IgD-negative memory B cell (primary cell): Measurements from ENCODE around the gene KIRREL3. TPM values are rescaled to one million over a fixed set of nuclear protein-coding genes. Genes with fewer than 3 reads are reported as not detected.

Experiments used
- H3K27ac Mint-ChIP-seq, 3 donors: one replicate each; pipeline ENCODE4 v1.8.0; 2020 to 2022; ENCODE audit warnings: mild to moderate bottlenecking in 3 of 3, mixed read lengths in 3 of 3, moderate library complexity in 1 of 3
- H3K27me3 Mint-ChIP-seq: one replicate; pipeline ENCODE4 v1.8.0; 2021; ENCODE audit warnings: mixed read lengths
- H3K36me3 Mint-ChIP-seq: one replicate; pipeline ENCODE4 v1.8.0; 2020; ENCODE audit warnings: mild to moderate bottlenecking, mixed read lengths
- H3K4me1 Mint-ChIP-seq, 3 donors: one replicate each; pipeline ENCODE4 v1.8.0; 2020 to 2022; ENCODE audit warnings: mixed read lengths in 3 of 3, mild to moderate bottlenecking in 1 of 3
- H3K4me3 Mint-ChIP-seq, 4 donors: one replicate each; pipeline ENCODE4 v1.8.0; 2020 to 2022; ENCODE audit warnings: mild to moderate bottlenecking in 4 of 4, mixed read lengths in 4 of 4, moderate library complexity in 3 of 4
- H3K9me3 Mint-ChIP-seq, 3 donors: one replicate each; pipeline ENCODE4 v1.8.0; 2020 to 2021; ENCODE audit warnings: mixed read lengths in 3 of 3, mild to moderate bottlenecking in 1 of 3
- polyA plus RNA-seq: library from polyadenylated mRNA; unstranded; fragments of 300-500 nt; fragmentation: Illumina TruSeq; gene quantifications from one replicate; pipeline ENCODE4 v1.2.3, GENCODE V29; 2021

KIRREL3 gene
- polyA plus RNA-seq, 1 donor from 2014 or later: not detected

- peak overlapping the region in 1 of 3 donors; percentile 42 for H3K27ac Mint-ChIP-seq
- peaks cover 2% of the 10 kb centered on the region for H3K27me3 Mint-ChIP-seq
- no peaks in the 10 kb centered on the region for H3K36me3 Mint-ChIP-seq
- no peak overlapping the region for H3K4me3 Mint-ChIP-seq
- H3K9me3 Mint-ChIP-seq: no peaks in the 10 kb centered on the region
- H3K4me1 Mint-ChIP-seq: no peaks in the 10 kb centered on the region
Measured at GRCh38 chr11:126547691-126548090, 452.9 kb downstream of the KIRREL3 start.

- Mint-ChIP-seq H3K27me3 (peaks cover 2% of the 10 kb centered on the region), H3K9me3 (no peaks in the 10 kb centered on the region), H3K4me3 (no peak overlapping the region), H3K4me1 (no peaks in the 10 kb centered on the region), H3K36me3 (no peaks in the 10 kb centered on the region), H3K27ac (no peak overlapping the region)
Measured at GRCh38 chr11:126547161-126547560, 453.4 kb downstream of the KIRREL3 start.

- Mint-ChIP-seq H3K9me3 (no peaks in the 10 kb centered on the region), H3K36me3 (no peaks in the 10 kb centered on the region), H3K27ac (no peak overlapping the region)
Measured at GRCh38 chr11:126546694-126547093, 453.9 kb downstream of the KIRREL3 start.

GRCh38 chr11:126546191-126546590 lies 454.4 kb downstream of the KIRREL3 start:
- H3K36me3 Mint-ChIP-seq: no peaks in the 10 kb centered on the region
- H3K9me3 Mint-ChIP-seq: no peaks in the 10 kb centered on the region
- no peak overlapping the region for H3K27ac Mint-ChIP-seq
- H3K4me1 Mint-ChIP-seq: no peaks in the 10 kb centered on the region
- no peak overlapping the region for H3K4me3 Mint-ChIP-seq
- H3K27me3 Mint-ChIP-seq: peaks cover 4% of the 10 kb centered on the region

More at GRCh38 chr11:126546694-126547093, 453.9 kb downstream of the KIRREL3 start:
- no peaks in the 10 kb centered on the region for H3K4me1 Mint-ChIP-seq
- no peak overlapping the region for H3K4me3 Mint-ChIP-seq
- H3K27me3 Mint-ChIP-seq: peaks cover 4% of the 10 kb centered on the region

- Mint-ChIP-seq H3K9me3 (no peaks in the 10 kb centered on the region), H3K27ac (no peak overlapping the region), H3K4me1 (no peaks in the 10 kb centered on the region), H3K36me3 (no peaks in the 10 kb centered on the region), H3K4me3 (no peak overlapping the region), H3K27me3 (peaks cover 4% of the 10 kb centered on the region)
Measured at GRCh38 chr11:126545057-126545555, 455.5 kb downstream of the KIRREL3 start.

GRCh38 chr11:126544108-126545056 lies 456.2 kb downstream of the KIRREL3 start:
- no peak overlapping the region for H3K27ac Mint-ChIP-seq
- peaks cover 4% of the 10 kb centered on the region for H3K27me3 Mint-ChIP-seq

GRCh38 chr11:126543691-126544090 lies 456.9 kb downstream of the KIRREL3 start:
- no peak overlapping the region for H3K27ac Mint-ChIP-seq
- no peaks in the 10 kb centered on the region for H3K9me3 Mint-ChIP-seq
- H3K4me3 Mint-ChIP-seq: no peak overlapping the region
- peaks cover 4% of the 10 kb centered on the region for H3K27me3 Mint-ChIP-seq
- peaks cover 2% of the 10 kb centered on the region for H3K36me3 Mint-ChIP-seq
- peaks cover 0 to 2% (median 0%) of the 10 kb centered on the region in 3 donors for H3K4me1 Mint-ChIP-seq

More at GRCh38 chr11:126544108-126545056, 456.2 kb downstream of the KIRREL3 start:
- no peaks in the 10 kb centered on the region for H3K9me3 Mint-ChIP-seq
- H3K4me1 Mint-ChIP-seq: peaks cover 0 to 2% (median 0%) of the 10 kb centered on the region in 3 donors
- H3K36me3 Mint-ChIP-seq: no peaks in the 10 kb centered on the region
- no peak overlapping the region for H3K4me3 Mint-ChIP-seq

GRCh38 chr11:126542334-126543015 lies 458.1 kb downstream of the KIRREL3 start:
- Mint-ChIP-seq H3K9me3 (no peaks in the 10 kb centered on the region), H3K27ac (no peak overlapping the region), H3K36me3 (peaks cover 2% of the 10 kb centered on the region), H3K27me3 (peaks cover 2% of the 10 kb centered on the region), H3K4me1 (peaks cover 0 to 2% (median 0%) of the 10 kb centered on the region in 3 donors), H3K4me3 (no peak overlapping the region)

- H3K36me3 Mint-ChIP-seq: peaks cover 2% of the 10 kb centered on the region
- H3K4me1 Mint-ChIP-seq: peaks cover 0 to 3% (median 0%) of the 10 kb centered on the region in 3 donors
- peaks cover 7% of the 10 kb centered on the region for H3K27me3 Mint-ChIP-seq
- H3K9me3 Mint-ChIP-seq: peaks cover 0 to 1% (median 0%) of the 10 kb centered on the region in 3 donors
- no peak overlapping the region for H3K27ac Mint-ChIP-seq
- H3K4me3 Mint-ChIP-seq: no peak overlapping the region
Measured at GRCh38 chr11:126538071-126538470, 462.5 kb downstream of the KIRREL3 start.

GRCh38 chr11:126537492-126537891 lies 463.1 kb downstream of the KIRREL3 start:
- H3K27ac Mint-ChIP-seq: no peak overlapping the region
- peaks cover 0 to 1% (median 0%) of the 10 kb centered on the region in 3 donors for H3K9me3 Mint-ChIP-seq
- H3K36me3 Mint-ChIP-seq: peaks cover 2% of the 10 kb centered on the region
- no peak overlapping the region for H3K4me3 Mint-ChIP-seq
- H3K4me1 Mint-ChIP-seq: peaks cover 0 to 3% (median 0%) of the 10 kb centered on the region in 3 donors
- peaks cover 7% of the 10 kb centered on the region for H3K27me3 Mint-ChIP-seq

- Mint-ChIP-seq H3K9me3 (peaks cover 0 to 3% (median 0%) of the 10 kb centered on the region in 3 donors), H3K4me1 (peaks cover 0 to 1% (median 0%) of the 10 kb centered on the region in 3 donors), H3K27me3 (peaks cover 5% of the 10 kb centered on the region), H3K27ac (no peak overlapping the region), H3K4me3 (no peak overlapping the region), H3K36me3 (peaks cover under 1% of the 10 kb centered on the region)
Measured at GRCh38 chr11:126534141-126534805, 466.3 kb downstream of the KIRREL3 start.

GRCh38 chr11:126533560-126533959 lies 467.0 kb downstream of the KIRREL3 start:
- Mint-ChIP-seq H3K27ac (no peak overlapping the region), H3K9me3 (peaks cover 0 to 3% (median 0%) of the 10 kb centered on the region in 3 donors), H3K27me3 (peaks cover 5% of the 10 kb centered on the region), H3K4me3 (no peak overlapping the region), H3K36me3 (no peaks in the 10 kb centered on the region), H3K4me1 (peaks cover 0 to 1% (median 0%) of the 10 kb centered on the region in 3 donors)

GRCh38 chr11:126530416-126530815 lies 470.2 kb downstream of the KIRREL3 start:
- Mint-ChIP-seq H3K27ac (no peak overlapping the region), H3K27me3 (peaks cover 7% of the 10 kb centered on the region), H3K9me3 (peaks cover 0 to 3% (median 0%) of the 10 kb centered on the region in 3 donors), H3K4me1 (no peaks in the 10 kb centered on the region), H3K4me3 (no peak overlapping the region), H3K36me3 (no peaks in the 10 kb centered on the region)

- H3K27me3 Mint-ChIP-seq: peaks cover 4% of the 10 kb centered on the region
- no peak overlapping the region for H3K27ac Mint-ChIP-seq
- H3K4me1 Mint-ChIP-seq: no peaks in the 10 kb centered on the region
- H3K9me3 Mint-ChIP-seq: peaks cover 0 to 3% (median 0%) of the 10 kb centered on the region in 3 donors
- H3K36me3 Mint-ChIP-seq: no peaks in the 10 kb centered on the region
- no peak overlapping the region for H3K4me3 Mint-ChIP-seq
Measured at GRCh38 chr11:126529037-126529436, 471.5 kb downstream of the KIRREL3 start.
